Suprapubic skin (tissue), 3 donors: ENCODE measurements around the gene PCNT.

Experiments
- CTCF ChIP-seq, 2 donors: fragments of 200-600 bp in 1 of 2; fragments of 450-650 bp in 1 of 2; sonication (generic) in 1 of 2; IDR thresholded peaks; one replicate each; pipeline ENCODE4 v1.5.1; 2016 to 2019; ENCODE audit warnings: antibody characterized with exemption in 2 of 2, mild to moderate bottlenecking in 1 of 2, moderate library complexity in 1 of 2
- POLR2A ChIP-seq, 2 donors: fragments of 450-650 bp; IDR thresholded peaks; one replicate each; pipeline ENCODE4 v1.6.1; 2017; ENCODE audit warnings: antibody characterized with exemption in 2 of 2, mild to moderate bottlenecking in 2 of 2, moderate library complexity in 2 of 2

- TF ChIP-seq POLR2A (IDR thresholded peaks at IDR 0.05) (no peak), CTCF (IDR thresholded peaks at IDR 0.05) (no peak)
Observed at GRCh38 chr21:46362946-46363345, 39.0 kb downstream of the PCNT start.
